WTC11 (cell line): ENCODE results near the gene CRAMP1.
A peak's percentile ranks its signal among the peaks of the same experiment; 100 is the strongest.

Source experiments
- CTCF ChIP-seq: fragments of 200-600 bp; IDR thresholded peaks from 2 replicates; pipeline ENCODE4 v1.8.0; 2022; ENCODE audit warnings: antibody characterized with exemption
- SP1 ChIP-seq: sonication (generic); formaldehyde crosslinking; conservative IDR thresholded peaks from 2 replicates; pipeline ENCODE4 v1.8.1; 2022; ENCODE audit warnings: missing genetic modification reagents
- ZSCAN18 ChIP-seq: fragments of 250-450 bp; sonication (Bioruptor Pico); IDR thresholded peaks from 2 replicates; pipeline ENCODE4 v2.1.2; 2022; ENCODE audit warnings: mild to moderate bottlenecking, moderate library complexity
- TF ChIP-seq, protein P1 (sequence below): sonication (generic); formaldehyde crosslinking; IDR thresholded peaks from 2 replicates; pipeline ENCODE4 v1.8.1; 2023; ENCODE audit warnings: mild to moderate bottlenecking, missing genetic modification reagents, moderate library complexity

DNA sequence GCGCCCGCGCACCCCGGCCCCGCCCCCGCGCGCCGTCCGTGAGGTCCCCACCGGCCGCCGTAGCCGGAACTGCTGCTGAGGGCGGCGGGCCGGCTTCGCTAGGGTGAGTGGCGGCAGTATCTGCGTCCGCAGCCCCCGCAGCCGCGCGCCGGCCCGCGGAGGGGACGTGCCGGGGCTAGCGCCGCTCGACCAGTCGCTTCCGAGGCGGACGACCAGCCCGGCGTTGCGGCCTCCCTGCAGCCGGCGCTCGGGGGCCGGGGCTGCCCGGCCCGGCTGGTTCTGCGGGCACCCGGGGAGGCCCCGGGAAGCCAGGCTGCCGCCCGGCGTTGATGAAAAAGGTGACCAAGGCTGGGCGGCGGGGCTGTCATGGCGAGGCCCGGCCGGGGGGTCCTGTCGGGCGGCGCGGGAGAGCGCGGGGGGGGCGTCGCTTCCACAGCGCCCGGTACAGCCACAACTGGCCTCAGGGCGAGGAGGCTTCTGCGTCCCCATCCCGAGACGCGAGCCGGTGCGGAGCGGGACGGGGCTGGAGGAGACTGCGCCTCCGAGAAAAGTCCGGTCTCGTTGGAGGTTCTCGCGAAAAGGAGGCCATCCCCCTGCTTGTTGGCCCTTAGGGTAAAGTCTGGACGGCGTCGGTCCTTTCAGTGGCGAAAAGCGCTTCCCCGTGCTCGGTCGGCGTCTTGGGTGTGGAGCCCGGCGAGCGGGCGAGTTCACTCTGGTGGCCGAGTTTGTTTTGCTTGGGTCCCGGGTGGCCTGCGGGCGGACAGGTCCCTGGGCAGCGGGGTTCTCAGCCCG lies at the start of gene CRAMP1:
- TF ChIP-seq, protein P1, sequence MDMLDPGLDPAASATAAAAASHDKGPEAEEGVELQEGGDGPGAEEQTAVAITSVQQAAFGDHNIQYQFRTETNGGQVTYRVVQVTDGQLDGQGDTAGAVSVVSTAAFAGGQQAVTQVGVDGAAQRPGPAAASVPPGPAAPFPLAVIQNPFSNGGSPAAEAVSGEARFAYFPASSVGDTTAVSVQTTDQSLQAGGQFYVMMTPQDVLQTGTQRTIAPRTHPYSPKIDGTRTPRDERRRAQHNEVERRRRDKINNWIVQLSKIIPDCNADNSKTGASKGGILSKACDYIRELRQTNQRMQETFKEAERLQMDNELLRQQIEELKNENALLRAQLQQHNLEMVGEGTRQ (CRISPR knock-in tag), result no peak
- TF ChIP-seq SP1 (CRISPR knock-in tag) (peak; percentile 17; the same call in 1 of the 2 replicates), CTCF (no peak), ZSCAN18 (CRISPR knock-in tag) (no peak)
